ENCODE data around the gene HNRNPH3.

Gene HNRNPH3

GRCh38 chr10:68385740-68386139 is 53.9 kb downstream of the HNRNPH3 start:
- TF ChIP-seq SUZ12 (IDR thresholded peaks at IDR 0.05) = no peak
- no peak for TF ChIP-seq BHLHE40 (IDR thresholded peaks at IDR 0.05; ENCODE audit: borderline replicate concordance)
- no peak for TF ChIP-seq ELF4 (IDR thresholded peaks at IDR 0.05)
- TF ChIP-seq CTBP1 (IDR thresholded peaks at IDR 0.05; ENCODE audit: borderline replicate concordance) = no peak
- no peak for TF ChIP-seq FOXA1 (IDR thresholded peaks at IDR 0.05)
- no peak for TF ChIP-seq ARNT (IDR thresholded peaks at IDR 0.05)
- no peak for TF ChIP-seq NFRKB (IDR thresholded peaks at IDR 0.05)
- no peak for TF ChIP-seq ZNF384 (IDR thresholded peaks at IDR 0.05)
- no peak for TF ChIP-seq SP1 (IDR thresholded peaks at IDR 0.05)
- TF ChIP-seq LEF1 (IDR thresholded peaks at IDR 0.05; ENCODE audit: borderline replicate concordance) = no peak
- TF ChIP-seq PKNOX1 (IDR thresholded peaks at IDR 0.05) = no peak
- POLR2A ChIA-PET = no interaction called here
- CTCF ChIA-PET = no interaction called here
- DNase-seq (ENCODE audit: extremely low spot score) = no peak

Measured in HEK293T (cell line).